Measurements from ENCODE around the gene LDB1.

The LDB1 gene

DNA sequence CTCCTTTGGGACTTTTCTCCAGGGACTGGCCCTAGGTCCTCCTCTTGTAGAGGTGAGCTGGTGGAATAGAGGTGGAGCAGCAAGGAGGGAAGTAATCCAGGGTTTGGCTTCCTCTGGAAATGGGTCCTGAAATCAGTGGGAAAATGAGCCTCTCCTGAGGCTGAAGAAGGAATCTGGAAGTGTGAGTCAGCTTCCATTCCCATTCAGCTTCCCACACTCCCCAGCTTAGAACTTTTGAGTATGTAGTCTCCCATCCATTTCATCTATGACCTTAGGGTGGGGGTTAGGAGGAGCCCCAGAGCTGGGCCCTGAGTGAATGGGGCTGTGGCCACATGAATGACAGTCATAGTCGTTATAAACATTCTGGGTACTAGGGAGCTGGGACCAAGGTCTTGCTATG, 17.7 kb downstream of the LDB1 start:
- TF ChIP-seq, protein P1, sequence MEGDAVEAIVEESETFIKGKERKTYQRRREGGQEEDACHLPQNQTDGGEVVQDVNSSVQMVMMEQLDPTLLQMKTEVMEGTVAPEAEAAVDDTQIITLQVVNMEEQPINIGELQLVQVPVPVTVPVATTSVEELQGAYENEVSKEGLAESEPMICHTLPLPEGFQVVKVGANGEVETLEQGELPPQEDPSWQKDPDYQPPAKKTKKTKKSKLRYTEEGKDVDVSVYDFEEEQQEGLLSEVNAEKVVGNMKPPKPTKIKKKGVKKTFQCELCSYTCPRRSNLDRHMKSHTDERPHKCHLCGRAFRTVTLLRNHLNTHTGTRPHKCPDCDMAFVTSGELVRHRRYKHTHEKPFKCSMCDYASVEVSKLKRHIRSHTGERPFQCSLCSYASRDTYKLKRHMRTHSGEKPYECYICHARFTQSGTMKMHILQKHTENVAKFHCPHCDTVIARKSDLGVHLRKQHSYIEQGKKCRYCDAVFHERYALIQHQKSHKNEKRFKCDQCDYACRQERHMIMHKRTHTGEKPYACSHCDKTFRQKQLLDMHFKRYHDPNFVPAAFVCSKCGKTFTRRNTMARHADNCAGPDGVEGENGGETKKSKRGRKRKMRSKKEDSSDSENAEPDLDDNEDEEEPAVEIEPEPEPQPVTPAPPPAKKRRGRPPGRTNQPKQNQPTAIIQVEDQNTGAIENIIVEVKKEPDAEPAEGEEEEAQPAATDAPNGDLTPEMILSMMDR (IDR thresholded peaks at IDR 0.05; ENCODE audit: insufficient read depth, low read length) = no peak
- TF ChIP-seq REST (IDR thresholded peaks at IDR 0.05; ENCODE audit: insufficient replicate concordance, low read depth) = no peak
- no peak for TF ChIP-seq POLR2AphosphoS5 (IDR thresholded peaks at IDR 0.05; ENCODE audit: low read depth)
- TF ChIP-seq SPI1 (IDR thresholded peaks at IDR 0.05; ENCODE audit: borderline replicate concordance, low read depth) = no peak
- no peak for TF ChIP-seq GABPA (IDR thresholded peaks at IDR 0.05; ENCODE audit: low read depth)
- H3K27me3 ChIP-seq (ENCODE audit: insufficient read depth, poor library complexity, severe bottlenecking) = no peaks in the 10 kb centered on the region
- H3K27ac ChIP-seq (replicated peaks) = no peak overlapping the region
- no peak for DNase-seq (ENCODE audit: low read depth in 1 of 2, low spot score in 1 of 2)
- no peak overlapping the region for H3K4me3 ChIP-seq (replicated peaks; ENCODE audit: insufficient read depth, low read length)

DNA sequence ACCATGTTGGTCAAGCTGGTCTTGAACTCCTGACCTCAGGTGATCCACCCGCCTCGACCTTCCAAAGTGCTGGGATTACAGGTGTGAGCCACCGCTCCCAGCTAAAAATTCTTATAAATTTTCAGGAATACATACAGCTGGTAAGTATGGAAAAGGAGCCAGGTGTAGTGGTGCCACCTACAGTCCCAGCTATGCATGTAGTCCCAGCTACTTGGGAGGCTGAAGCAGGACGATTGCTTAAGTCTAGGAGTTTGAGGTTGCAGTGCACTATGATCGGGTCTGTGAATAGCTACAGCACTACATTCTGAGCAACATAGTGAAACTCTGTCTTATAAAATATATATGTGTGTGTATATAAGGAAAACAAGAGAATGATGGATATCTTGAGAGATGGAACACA, 19.0 kb downstream of the LDB1 start:
- no peak overlapping the region for H3K27ac ChIP-seq (replicated peaks)
- no peaks in the 10 kb centered on the region for H3K27me3 ChIP-seq (ENCODE audit: insufficient read depth, poor library complexity, severe bottlenecking)
- DNase-seq (ENCODE audit: low read depth in 1 of 2, low spot score in 1 of 2) = no peak
- TF ChIP-seq GABPA (IDR thresholded peaks at IDR 0.05; ENCODE audit: low read depth) (no peak), SPI1 (IDR thresholded peaks at IDR 0.05; ENCODE audit: borderline replicate concordance, low read depth) (no peak), POLR2AphosphoS5 (IDR thresholded peaks at IDR 0.05; ENCODE audit: low read depth) (no peak), REST (IDR thresholded peaks at IDR 0.05; ENCODE audit: insufficient replicate concordance, low read depth) (no peak)
- TF ChIP-seq, protein P1 (IDR thresholded peaks at IDR 0.05; ENCODE audit: insufficient read depth, low read length) = no peak
- H3K4me3 ChIP-seq (replicated peaks; ENCODE audit: insufficient read depth, low read length) = no peak overlapping the region

DNA sequence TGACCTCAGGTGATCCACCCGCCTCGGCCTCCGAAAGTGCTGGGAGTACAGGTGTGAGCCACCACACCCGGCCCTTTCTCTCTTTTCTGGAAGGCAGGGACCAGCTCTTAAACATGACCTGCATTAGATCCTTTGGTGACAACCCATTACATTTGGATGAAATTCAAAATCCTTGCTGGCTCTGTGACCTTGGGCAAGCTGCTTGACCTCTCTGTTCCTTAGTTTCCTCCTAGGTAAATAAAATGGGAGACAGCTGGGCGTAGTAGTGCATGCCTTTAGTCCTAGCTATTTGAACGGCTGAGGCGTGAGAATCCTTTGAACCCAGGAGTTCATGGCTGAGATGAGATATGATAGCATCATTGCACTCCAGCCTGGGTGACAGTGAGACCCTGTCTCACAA, 23.7 kb downstream of the LDB1 start:
- H3K4me3 ChIP-seq (replicated peaks; ENCODE audit: insufficient read depth, low read length) = no peak overlapping the region
- H3K27me3 ChIP-seq (ENCODE audit: insufficient read depth, poor library complexity, severe bottlenecking) = no peaks in the 10 kb centered on the region
- no peak overlapping the region for H3K27ac ChIP-seq (replicated peaks)
- TF ChIP-seq REST (IDR thresholded peaks at IDR 0.05; ENCODE audit: insufficient replicate concordance, low read depth) (no peak), GABPA (IDR thresholded peaks at IDR 0.05; ENCODE audit: low read depth) (no peak), POLR2AphosphoS5 (IDR thresholded peaks at IDR 0.05; ENCODE audit: low read depth) (no peak), SPI1 (IDR thresholded peaks at IDR 0.05; ENCODE audit: borderline replicate concordance, low read depth) (no peak)
- TF ChIP-seq, protein P1 (IDR thresholded peaks at IDR 0.05; ENCODE audit: insufficient read depth, low read length) = no peak
- no peak for DNase-seq (ENCODE audit: low read depth in 1 of 2, low spot score in 1 of 2)
